Fibroblast of skin of left biceps (primary cell): ENCODE results near the gene BGN.

Source experiments
- DNase-seq, 2 experiments: peaks; one replicate each; pipeline ENCODE4 v3.0.0-alpha.2; 2013; ENCODE audit warnings: low read depth in 2 of 2

Gene BGN

GRCh38 chrX:153482376-153483015 lies 12.3 kb upstream of the BGN start:
- DNase-seq = no peak

DNA sequence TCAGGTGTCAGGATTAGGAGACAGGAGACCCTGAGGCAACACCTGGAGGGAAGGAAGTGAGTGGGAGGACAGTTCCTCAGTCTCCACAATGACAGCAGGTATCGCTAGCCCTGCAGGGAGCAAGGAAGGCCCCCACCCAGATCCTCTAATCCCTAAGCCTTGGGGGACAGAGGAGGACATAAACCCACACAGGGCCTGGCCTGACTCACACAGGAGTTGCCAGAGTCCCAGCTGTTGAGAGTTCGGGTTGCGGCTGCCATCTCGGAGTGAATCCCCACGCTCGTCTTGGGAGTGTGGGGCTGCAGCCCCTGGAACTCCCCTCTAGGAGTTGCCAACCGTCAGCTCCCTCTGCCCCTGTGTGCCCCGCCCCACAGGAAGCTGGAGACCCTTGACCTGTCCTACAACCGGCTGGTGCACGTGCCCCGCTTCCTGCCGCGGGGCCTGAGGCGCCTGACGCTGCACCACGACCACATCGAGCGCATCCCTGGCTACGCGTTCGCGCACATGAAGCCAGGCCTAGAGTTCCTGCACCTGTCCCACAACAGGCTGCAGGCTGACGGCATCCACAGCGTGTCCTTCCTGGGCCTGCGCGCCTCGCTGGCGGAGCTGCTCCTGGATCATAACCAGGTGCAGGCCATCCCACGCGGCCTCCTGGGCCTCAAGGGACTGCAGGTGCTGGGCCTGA lies 9.2 kb upstream of the BGN start:
- DNase-seq = no peak

DNA sequence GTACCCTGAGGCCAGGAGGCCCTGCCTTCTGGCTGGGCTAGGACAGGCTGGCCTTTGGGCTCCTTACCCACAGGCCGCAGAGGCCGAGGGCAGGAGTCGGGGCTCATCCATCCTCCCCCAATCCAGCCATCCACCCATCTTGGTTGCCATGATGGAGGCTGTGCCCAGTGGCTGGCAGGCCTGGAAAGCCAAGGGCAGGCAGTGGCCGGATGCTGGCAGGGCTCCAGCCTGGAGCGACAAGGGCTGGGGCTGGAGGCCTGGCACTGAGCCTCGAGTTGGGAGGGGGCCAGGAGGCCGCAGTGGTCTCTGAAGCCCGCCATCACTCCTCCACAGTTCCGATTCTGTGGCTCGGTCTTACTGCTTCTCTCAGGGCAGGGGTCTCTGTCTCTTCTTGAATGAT lies 8.6 kb upstream of the BGN start:
- no peak for DNase-seq

GRCh38 chrX:153487590-153488071 lies 7.1 kb upstream of the BGN start:
- DNase-seq = no peak

DNA sequence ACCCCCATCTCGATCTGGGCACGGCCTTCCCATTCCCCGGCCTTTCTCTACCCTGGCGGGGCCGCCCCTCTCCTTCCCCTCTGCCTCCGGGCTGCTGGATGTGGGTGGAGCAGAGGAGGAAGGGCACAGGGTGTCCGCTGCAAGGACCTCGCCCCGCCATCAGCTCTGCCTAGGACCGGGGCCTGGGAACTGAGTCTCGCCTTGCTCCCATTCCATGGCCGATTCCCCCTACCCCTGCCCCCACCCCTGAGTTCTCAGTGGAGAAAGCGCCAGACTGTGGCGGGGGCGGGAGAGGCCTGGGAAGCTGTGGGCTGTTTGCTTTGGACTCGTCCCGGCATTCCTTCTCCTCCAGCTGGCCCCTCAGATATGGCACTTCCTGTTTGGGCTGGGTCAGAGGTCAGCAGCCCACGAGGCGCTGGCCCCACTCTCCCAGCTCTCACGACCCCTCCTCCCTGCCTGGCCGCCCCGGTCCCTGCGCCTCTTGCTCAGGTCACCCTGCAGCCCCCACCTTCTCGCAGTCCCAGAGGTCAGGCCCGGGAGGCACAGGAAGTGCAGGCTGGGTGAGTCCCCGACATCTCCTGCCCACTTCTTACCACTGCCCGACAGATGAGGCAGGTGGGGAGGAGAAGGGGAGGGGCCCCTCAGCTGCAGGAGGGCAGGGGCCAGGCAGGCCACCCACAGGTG lies 6.4 kb upstream of the BGN start:
- no peak for DNase-seq

DNA sequence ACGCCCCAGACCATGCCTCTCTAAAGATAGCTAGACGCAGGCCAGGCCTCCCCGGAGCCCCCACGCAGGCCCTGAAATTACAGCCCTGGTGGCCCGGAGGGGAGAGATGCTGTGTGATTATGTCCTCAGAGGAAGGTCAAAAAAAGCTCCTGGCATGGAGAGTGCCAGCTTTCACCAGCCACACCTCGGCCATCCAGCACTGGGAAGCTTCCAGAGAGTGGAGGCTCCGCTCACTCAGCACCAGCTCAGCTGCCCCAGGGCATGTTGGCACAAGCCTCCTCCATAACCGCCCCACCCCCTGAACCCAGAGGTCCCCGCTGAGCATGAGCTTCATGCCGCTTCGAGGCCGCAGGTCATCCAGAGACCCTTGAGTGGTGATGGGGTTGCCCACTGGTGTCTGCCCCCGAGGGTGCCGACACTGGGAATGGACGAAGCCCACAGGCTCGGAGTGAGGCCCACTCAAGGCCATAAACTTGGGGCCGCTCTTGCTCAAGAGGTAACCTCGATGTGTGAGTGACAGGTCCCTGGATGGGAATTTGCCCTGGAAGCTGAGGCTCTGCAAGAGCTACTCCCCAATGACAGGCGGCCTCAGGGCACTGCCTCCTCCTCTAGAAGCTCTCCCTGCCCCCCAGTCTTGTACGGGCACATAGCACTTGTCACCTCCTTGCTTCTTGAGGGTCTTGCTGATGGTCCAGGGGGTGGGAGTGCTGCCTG lies 4.4 kb upstream of the BGN start:
- DNase-seq = no peak

GRCh38 chrX:153491351-153491914 lies 3.3 kb upstream of the BGN start:
- no peak for DNase-seq

DNA sequence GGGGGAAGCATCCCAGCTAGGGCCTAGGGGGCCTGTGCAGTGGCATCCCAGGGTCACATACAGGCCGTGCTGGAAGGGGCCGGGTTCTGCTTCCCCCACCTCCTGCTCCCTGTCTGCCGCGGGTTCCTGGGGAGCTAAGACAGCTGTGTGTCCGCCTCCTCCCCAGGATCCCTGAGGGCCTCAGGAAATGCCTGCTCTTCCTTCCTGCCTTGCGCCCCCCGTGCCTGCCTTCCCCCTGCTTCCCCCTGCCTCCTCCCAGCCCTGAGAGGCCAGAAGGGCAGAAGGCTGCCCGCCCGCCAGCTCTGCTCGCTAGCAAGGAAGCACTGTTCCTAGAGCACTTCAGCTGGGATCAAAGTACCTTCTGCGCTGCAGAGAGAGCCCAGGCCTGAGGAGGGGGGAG lies 2.9 kb upstream of the BGN start:
- DNase-seq = no peak

- no peak for DNase-seq
Observed at GRCh38 chrX:153492543-153492942, 2.2 kb upstream of the BGN start.

GRCh38 chrX:153493085-153493484 lies 1.7 kb upstream of the BGN start:
- DNase-seq = no peak

- no peak for DNase-seq
Observed at GRCh38 chrX:153494061-153494460, 719 bp upstream of the BGN start.

DNA sequence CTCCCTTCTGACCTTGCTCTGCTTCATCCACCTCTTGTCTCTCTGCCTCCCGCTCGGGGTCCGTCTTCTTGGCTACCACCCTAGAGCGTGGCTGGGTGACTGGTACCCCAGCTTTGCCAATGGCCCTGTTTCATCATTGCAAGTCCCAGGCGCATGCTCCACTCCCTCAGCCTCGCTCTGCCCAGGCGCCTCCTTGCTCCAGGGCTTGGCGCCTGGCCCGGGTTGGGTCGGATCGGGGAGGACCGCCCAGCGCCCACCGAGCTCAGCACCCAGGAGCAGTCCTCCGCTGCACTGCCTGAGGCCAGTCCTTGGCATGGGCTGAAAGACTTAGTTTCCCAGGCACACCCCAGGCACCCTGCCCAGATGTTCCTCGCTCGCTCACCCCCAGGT lies 577 bp downstream of the BGN start:
- no peak for DNase-seq

- DNase-seq = no peak
Observed at GRCh38 chrX:153495903-153496589, 1.3 kb downstream of the BGN start.

GRCh38 chrX:153496590-153496959 lies 1.8 kb downstream of the BGN start:
- DNase-seq = no peak

DNA sequence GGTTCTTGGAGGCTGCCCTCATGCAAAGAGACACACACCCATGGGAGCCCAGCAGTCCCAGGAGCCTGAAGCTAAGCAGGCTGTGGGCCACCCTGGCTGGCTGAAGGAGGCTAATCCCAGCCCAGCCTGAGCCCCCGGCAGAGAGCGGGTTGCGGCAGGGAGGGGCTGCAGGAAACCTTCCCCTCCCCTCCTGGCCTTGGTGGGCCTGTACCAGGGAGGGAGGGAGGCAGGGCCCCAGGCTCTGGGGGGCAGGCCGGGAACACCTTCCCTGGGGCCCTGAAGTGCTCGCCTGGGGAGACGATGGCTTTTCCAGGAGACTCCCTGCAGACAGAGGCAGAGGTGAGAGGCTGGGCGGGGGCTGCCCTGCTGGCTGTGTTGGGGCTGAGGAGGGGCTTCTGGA lies 3.7 kb downstream of the BGN start:
- no peak for DNase-seq

- DNase-seq = no peak
Observed at GRCh38 chrX:153499341-153499740, 4.6 kb downstream of the BGN start.

DNA sequence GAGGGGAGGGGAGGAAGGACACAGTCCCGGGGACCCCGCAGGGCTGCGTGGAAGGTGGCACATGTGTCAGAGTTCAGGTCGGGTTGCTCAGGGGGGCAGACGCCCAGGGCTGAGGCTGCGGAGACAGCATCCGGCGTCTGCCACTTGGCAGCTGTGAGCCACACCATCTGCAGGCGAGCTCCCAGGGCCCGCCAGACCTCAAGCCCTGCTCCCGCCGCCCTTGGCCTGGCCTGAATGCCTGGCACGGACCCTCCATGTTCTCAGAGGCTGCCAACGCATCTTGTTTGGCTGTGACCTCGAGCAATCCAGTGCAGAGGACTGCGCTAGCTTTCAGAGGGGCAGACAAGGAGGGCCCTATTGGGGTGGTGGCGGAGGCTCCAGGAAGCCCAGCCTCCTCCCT lies 5.1 kb downstream of the BGN start:
- DNase-seq = no peak

DNA sequence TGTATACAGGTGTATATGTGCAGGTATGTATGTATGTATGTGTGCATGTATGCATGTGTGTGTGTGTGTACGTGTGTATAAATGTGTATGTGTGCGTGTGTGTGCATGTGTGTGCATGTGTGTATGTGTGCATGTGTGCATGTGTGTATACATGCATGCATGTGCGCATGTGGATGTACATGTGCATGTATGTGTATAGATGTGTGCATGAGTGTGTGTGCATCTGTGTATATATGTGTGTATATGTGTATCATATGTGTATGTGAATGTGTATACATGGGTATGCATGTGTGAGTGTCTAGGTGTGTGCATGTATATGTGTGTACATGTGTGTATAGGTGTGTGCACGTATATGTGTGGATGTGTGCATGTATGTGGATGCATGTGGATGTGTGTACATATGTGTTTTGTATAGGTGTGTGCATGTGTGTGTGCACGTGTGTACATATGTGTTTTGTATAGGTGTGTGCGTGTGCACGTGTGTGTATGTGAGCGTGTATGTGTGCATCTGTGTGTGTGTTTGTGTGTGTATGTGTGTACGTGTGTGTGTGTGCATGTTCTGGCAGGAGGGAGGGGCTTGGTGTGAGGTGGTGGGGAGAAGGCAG lies 6.0 kb downstream of the BGN start:
- no peak for DNase-seq

GRCh38 chrX:153501530-153501929 lies 6.8 kb downstream of the BGN start:
- no peak for DNase-seq

DNA sequence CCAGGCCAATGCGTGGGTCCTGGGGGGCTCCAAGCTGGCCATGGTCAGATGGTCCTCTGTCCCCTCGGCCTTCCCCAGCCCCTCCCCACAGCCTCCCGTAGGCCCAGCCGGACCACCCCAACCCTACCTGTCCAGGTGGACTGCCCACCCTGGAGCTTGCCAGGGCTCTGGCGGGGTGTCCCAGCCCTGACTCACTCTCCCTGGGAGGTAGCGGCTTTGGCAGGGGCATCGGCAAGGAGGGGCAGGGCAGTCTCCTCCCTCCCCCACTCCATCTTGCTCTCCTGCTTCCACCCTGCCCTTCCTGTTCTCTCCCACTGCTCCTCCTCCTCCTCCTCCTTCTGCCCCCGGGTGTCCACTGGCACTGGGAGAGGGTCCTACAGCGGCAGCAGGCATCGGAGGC lies 7.4 kb downstream of the BGN start:
- no peak for DNase-seq

DNA sequence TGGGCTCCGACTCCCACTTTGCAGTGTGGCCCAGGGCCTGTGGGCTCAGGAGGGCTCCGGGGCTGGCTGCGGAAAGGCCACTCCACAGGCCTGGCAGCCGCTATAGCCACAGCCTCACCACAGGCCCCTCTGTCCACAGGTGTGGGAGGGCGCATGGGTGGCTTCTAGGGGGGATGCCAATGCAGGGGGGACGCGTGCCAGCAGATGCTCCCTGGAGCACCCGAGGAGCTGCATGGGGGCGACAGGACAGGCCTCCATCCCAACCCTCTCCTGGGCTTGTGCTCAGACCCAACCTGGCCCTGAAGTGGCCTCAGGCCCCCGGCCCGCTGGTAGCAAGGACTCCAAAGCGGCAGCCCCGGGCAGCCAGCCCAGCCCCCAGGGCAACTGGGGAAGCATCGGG lies 8.0 kb downstream of the BGN start:
- no peak for DNase-seq
